Tibial nerve (tissue), 4 donors: ENCODE results near the gene GSTM3. TPM values are rescaled to one million over a fixed set of nuclear protein-coding genes. Genes with fewer than 3 reads are reported as not detected.

Experiments
- DNase-seq, 2 donors: peaks; one replicate each; pipeline ENCODE4 v3.0.0-alpha.2; 2019; ENCODE audit warnings: low spot score in 2 of 2
- H3K27ac ChIP-seq, 4 donors: fragments of 200-600 bp; sonication (generic) in 3 of 4; one replicate each; pipeline ENCODE4 v1.5.1; 2017 to 2019; ENCODE audit warnings: mild to moderate bottlenecking in 1 of 4
- H3K27me3 ChIP-seq, 2 donors: fragments of 200-600 bp; sonication (generic) in 1 of 2; one replicate each; pipeline versions ENCODE4 v1.5.1 to v1.6.0; 2017 to 2019
- H3K36me3 ChIP-seq, 3 donors: fragments of 200-600 bp; sonication (generic); one replicate each; pipeline ENCODE4 v1.5.1; 2018 to 2019
- H3K4me1 ChIP-seq, 4 donors: fragments of 200-600 bp; sonication (generic) in 3 of 4; one replicate each; pipeline ENCODE4 v1.5.1; 2017 to 2019
- H3K4me3 ChIP-seq, 4 donors: fragments of 200-600 bp; sonication (generic) in 3 of 4; one replicate each; pipeline ENCODE4 v1.5.1; 2017 to 2019; ENCODE audit warnings: mild to moderate bottlenecking in 1 of 4, moderate library complexity in 1 of 4
- H3K9me3 ChIP-seq, 4 donors: fragments of 200-600 bp; sonication (generic) in 3 of 4; one replicate each; pipeline ENCODE4 v1.5.1; 2017 to 2019
- CTCF ChIP-seq, 5 experiments: fragments of 200-600 bp in 3 of 5; fragments of 450-650 bp in 2 of 5; sonication (generic) in 3 of 5; IDR thresholded peaks; one replicate each; pipeline ENCODE4 v1.5.1; 2016 to 2019; ENCODE audit warnings: antibody characterized with exemption in 5 of 5, mild to moderate bottlenecking in 3 of 5, moderate library complexity in 2 of 5
- EP300 ChIP-seq, 2 donors: sonication (generic); formaldehyde crosslinking; IDR thresholded peaks; one replicate each; pipeline ENCODE4 v1.6.1; 2017; ENCODE audit warnings: antibody characterized with exemption in 2 of 2, mild to moderate bottlenecking in 1 of 2
- POLR2A ChIP-seq, 2 donors: fragments of 450-650 bp; IDR thresholded peaks; one replicate each; pipeline ENCODE4 v1.6.1; 2017; ENCODE audit warnings: antibody characterized with exemption in 2 of 2, mild to moderate bottlenecking in 2 of 2, moderate library complexity in 2 of 2
- WGBS, 2 donors: methylation state at CpG; one replicate each; pipeline ENCODE4 v1.1.5; 2018; 5-methylcytosine and 5-hydroxymethylcytosine counted together
- total RNA-seq, 4 donors: library from RNA; depleted of rRNA; stranded (reverse); fragments of >200 nt; gene quantifications; one replicate each; pipeline ENCODE4 v1.1.0, GENCODE V29; 2016

Gene GSTM3
- total RNA-seq, 4 donors from 2014 or later = 37.2 to 134 (median 79.7) TPM

DNA sequence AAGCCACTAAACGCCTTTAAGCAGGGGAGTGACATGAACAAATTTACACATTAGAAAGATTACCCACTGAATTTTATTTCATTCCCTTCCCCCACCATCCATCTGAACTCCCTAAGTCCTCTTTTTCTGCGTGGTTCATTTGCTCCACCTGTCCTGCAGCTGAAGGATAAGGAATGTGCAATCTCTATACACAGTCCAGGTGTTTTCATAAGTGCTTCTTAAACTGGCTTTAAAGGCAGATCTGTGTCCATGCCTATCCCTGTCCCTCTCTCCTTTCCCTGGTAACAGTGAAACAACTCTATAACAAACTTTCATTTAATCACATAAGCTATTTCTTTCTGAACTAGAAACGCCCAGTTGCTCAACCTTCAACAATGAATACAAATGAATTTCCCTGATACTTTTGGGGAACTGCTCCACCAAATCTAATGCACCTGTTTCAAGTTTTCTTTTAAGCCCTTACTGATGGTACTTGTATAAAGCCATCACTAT, 8.4 kb downstream of the GSTM3 start:
- WGBS, 2 donors = 67 to 68% methylated on average over 3 of the region's 3 CpGs
- H3K4me1 ChIP-seq = no peaks in the 10 kb centered on the region
- no peaks in the 10 kb centered on the region for H3K9me3 ChIP-seq
- peak overlapping the region in 1 of 4 donors; percentile 31 for H3K27ac ChIP-seq
- no peak for TF ChIP-seq POLR2A (IDR thresholded peaks at IDR 0.05)
- TF ChIP-seq CTCF (IDR thresholded peaks at IDR 0.05) = no peak
- TF ChIP-seq EP300 (IDR thresholded peaks at IDR 0.05) = no peak
- H3K4me3 ChIP-seq = no peak overlapping the region
- no peaks in the 10 kb centered on the region for H3K27me3 ChIP-seq
- no peak for DNase-seq
- H3K36me3 ChIP-seq = peaks cover 0 to 38% (median 0%) of the 10 kb centered on the region in 3 donors

- Histone ChIP-seq H3K27ac (peak overlapping the region in 2 of 4 donors; percentile 8 to 18), H3K9me3 (no peaks in the 10 kb centered on the region), H3K27me3 (no peaks in the 10 kb centered on the region), H3K36me3 (peaks cover 0 to 24% (median 0%) of the 10 kb centered on the region in 3 donors), H3K4me3 (no peak overlapping the region), H3K4me1 (no peaks in the 10 kb centered on the region)
- DNase-seq = no peak
- 47 to 63% methylated on average over 6 of the region's 6 CpGs for WGBS, 2 donors
- TF ChIP-seq EP300 (IDR thresholded peaks at IDR 0.05) = no peak
- TF ChIP-seq POLR2A (IDR thresholded peaks at IDR 0.05) = no peak
- no peak for TF ChIP-seq CTCF (IDR thresholded peaks at IDR 0.05)
Observed at GRCh38 chr1:109730666-109731065, 10.2 kb downstream of the GSTM3 start.

DNA sequence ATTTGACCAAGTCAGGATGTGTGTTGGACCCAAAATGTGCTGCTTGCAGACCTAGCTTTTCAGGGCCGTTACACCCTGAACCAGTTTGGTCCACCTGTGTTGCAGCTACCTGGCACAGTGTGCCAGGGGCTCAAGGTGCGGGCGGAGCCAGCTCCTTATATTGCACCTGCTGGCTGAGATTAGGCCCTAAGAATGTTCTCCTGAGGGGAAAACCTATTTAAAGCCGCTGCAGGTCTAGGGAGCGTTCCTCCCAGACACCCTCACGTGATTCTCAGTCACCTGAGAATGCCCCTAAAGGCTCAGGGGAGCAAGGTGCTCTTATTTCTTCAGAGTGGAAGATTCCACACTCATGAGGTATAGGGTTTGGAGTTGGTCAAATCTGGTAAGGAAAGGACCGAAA, 12.0 kb downstream of the GSTM3 start:
- Histone ChIP-seq H3K36me3 (peaks cover 0 to 7% (median 0%) of the 10 kb centered on the region in 3 donors), H3K27me3 (no peaks in the 10 kb centered on the region), H3K9me3 (no peaks in the 10 kb centered on the region), H3K4me1 (no peaks in the 10 kb centered on the region), H3K4me3 (no peak overlapping the region), H3K27ac (no peak overlapping the region)
- TF ChIP-seq POLR2A (IDR thresholded peaks at IDR 0.05) = no peak
- no peak for DNase-seq
- WGBS, 2 donors = 97 to 98% methylated on average over 7 of the region's 7 CpGs

DNA sequence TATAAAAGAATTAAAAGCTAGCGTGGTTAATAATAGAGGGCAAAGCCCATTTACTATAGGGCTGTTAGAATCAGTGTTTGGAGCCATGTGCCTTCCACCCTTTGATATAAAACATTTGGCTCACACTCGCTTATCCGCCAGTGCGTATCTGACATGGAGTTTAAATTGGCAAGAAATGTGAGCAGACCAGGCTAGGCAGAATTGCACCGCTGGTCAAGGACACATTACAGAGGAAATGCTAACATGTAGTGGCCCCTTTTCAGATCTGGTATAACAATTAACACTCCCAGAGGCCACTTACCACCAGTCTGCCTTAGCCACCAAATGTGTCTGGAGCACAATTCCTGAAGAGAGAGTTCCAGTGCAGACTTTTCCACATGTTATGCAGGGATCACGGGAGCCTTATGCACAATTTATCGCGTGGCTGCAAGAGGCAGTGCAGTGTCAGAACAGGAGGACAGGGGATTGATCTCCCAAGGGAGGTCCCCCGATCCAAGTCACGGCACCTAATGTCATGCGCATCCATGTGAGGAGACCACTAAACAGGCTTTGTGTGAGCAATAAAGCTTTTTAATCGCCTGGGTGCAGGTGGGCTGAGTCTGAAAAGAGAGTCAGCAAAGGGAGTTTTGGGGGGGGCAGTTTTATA, 14.0 kb downstream of the GSTM3 start:
- TF ChIP-seq CTCF (IDR thresholded peaks at IDR 0.05) = no peak
- TF ChIP-seq EP300 (IDR thresholded peaks at IDR 0.05) = no peak
- no peak for TF ChIP-seq POLR2A (IDR thresholded peaks at IDR 0.05)
- Histone ChIP-seq H3K27ac (no peak overlapping the region), H3K4me1 (no peaks in the 10 kb centered on the region), H3K36me3 (no peaks in the 10 kb centered on the region), H3K4me3 (no peak overlapping the region), H3K9me3 (no peaks in the 10 kb centered on the region), H3K27me3 (no peaks in the 10 kb centered on the region)
- DNase-seq = no peak
- 84 to 87% methylated on average over 12 of the region's 12 CpGs for WGBS, 2 donors

DNA sequence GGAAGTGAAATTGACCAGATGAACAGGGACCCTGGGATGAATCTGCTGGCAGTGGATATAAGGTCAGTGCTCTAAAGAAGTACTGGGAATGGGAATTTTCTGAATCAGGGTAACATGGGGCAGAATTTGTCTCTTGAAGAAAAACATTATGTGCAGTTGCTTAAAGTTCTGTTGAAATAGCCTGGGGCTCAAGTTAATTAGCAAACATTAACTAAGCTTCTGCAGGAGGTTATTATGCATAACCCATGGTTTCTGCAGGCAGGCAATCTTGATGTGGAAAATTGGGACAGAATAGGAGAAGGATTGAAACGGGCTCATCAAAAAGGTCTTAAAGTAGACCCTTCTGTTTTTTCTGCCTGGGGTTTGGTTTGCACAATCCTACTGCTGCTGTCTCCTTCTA, 14.8 kb downstream of the GSTM3 start:
- 59 to 81% methylated on average over 1 of the region's 1 CpG for WGBS, 2 donors
- H3K36me3 ChIP-seq = no peaks in the 10 kb centered on the region
- no peaks in the 10 kb centered on the region for H3K4me1 ChIP-seq
- no peak overlapping the region for H3K4me3 ChIP-seq
- H3K27ac ChIP-seq = no peak overlapping the region
- no peak for DNase-seq
- TF ChIP-seq EP300 (IDR thresholded peaks at IDR 0.05) = no peak
- TF ChIP-seq POLR2A (IDR thresholded peaks at IDR 0.05) = no peak
- no peak for TF ChIP-seq CTCF (IDR thresholded peaks at IDR 0.05)
- no peaks in the 10 kb centered on the region for H3K27me3 ChIP-seq
- no peaks in the 10 kb centered on the region for H3K9me3 ChIP-seq
